ENCODE measurements around the gene CCL5. TPM values are rescaled to one million over a fixed set of nuclear protein-coding genes. Genes with fewer than 3 reads are reported as not detected.

CCL5 gene
- total RNA-seq, result 0.47 TPM

DNA sequence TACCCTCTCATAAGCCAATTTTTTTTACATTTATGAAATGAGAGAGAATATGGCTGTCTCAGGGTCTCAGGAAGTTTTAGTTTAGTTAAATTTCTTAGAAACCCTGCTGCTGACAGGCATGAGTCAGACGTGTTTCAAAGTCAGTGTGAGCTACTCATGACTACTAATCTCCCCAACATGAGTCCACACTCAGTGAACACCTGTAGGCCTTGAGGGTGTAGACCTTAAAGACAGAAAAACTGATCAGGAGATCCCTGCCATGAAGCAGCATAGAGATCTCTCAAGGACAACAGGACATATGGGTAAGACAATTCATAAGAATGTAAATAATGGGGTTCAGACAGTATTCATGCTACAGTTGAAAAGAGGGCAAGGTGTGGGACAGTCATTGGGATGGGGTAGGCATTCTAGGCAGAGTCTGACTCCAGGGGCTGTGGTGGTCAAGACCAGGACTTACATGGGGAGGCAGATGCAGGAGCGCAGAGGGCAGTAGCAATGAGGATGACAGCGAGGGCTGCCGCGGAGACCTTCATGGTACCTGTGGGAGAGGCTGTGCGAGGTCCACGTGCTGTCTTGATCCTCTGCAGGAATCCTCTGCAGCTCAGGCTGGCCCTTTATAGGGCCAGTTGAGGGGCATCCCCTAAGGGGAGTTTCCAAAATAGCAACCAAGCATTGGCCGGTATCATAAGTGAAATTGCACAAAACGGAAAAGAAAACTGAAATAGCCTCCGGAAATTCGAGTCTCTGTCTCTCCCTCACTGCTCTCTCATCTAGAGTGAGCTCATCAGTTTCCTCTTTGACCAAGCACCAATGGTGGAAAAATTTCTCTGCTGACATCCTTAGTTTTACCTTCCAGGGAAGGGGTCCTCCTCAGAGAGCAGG, at the start of gene CCL5:
CCL5 (minus strand) TSS at position 588 of the 882 bp plus-strand sequence.
- DNase-seq, result no peak

DNA sequence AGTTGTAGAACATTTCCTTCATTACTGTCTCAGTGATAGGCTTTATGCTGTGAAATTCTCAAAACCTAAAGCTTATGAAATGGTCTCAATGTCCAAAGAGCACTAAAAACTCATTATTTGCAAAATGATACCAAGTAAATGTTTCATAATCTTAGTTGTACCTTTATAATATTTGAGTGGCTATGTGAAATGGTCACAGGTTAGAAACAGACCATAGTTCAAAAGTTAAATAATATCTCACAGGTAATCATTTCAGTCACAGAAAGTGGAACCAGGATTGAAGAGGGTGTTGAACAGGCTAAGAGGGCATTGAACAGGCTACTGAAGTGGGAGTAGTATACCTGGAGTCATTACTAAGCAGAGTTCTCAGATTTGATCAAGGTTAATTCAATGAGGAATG, 47.6 kb upstream of the CCL5 start:
- DNase-seq, result no peak

DNA sequence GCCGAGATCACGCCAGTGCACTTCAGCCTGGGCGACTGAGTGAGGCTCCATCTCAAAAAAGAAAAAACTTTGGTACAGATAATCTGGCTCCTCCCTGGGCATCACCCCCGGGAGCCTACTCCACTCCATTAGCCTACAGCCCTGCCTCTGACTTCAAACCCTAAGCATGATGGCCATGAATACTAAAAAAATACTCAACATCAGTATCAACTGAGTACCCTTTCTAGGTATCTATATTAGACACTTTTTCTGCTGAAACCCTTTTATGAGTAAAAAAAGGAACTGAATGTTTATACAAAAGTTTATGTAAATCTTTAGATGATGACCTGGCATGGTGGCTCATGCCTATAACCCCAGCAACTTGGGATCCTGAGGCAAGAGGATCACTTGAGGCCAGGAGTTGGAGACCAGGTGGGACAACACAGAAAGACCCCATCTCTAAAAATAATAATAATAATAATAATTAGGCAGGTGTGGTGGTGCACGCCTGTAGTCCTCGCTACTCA, 43.5 kb upstream of the CCL5 start:
- DNase-seq, result no peak

DNA sequence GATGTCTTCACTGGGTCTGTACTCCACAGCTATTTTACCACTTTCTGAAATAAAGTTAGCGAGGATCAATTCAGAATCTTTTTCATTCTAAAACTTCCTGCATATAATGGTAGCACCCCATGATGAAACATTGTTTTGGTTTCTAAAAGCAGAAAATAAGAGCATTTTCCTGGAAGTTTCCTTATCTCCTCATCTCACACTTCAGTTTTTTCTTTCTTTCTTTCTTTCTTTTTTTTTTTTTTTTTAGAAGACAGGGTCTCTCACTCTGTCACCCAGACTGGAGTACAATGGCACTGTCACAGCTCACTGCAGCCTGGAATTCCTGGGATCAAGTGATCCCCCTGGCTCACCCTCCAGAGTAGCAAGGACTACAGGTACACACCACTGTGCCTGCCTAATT, 40.1 kb upstream of the CCL5 start:
- DNase-seq, result no peak

DNA sequence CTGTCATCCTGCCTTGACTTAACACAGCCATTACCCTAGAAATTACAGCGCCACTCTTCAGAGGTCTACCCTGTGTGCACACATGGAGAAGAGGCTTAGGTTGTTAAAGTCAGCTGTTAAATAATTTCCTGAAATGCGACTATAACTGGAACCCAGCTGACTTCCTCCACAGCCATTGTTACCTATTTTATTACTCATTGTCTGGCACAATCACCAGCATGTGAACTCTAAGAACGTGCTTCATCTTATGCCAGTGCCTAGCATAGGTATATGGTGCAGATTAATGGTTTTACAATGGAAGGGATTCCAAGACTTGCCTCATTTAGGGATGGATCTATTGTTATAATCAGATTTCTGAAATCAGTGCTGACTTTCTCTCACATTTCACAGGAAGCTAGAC, 38.5 kb upstream of the CCL5 start:
- DNase-seq, result no peak

DNA sequence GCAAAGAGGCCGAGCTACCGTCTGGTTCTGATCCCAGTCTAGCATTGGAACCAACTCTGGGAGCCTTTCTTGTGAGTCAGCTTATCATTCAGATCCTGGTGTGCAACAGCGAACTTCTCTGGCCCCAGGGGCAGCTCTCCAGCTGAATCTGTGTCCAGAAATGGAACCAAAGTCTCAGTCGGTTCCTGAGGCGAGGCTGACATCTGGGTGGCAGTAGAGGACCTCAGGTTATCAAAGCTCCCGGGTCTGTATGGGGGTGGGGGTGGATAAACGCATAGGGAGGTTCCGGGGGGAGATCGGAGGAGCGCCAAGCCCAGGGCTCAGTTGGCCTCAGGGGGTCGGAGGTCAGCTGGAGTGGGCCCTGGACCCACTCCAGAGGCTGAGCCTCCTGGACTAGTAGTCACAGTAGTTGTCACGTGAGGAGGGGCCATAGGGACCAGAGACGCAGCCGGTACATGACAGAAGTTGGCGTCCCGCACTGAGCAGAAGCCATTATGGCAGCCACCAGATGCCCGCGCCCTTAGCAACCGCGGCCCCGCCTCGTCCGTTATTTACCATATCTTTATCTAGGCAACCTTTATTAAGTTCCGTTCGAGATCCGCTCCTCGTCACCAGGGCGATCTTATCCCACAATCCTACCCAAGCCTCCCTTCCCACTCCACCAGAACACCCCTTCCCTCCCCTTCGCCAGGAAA, 37.5 kb upstream of the CCL5 start:
- no peak for DNase-seq

DNA sequence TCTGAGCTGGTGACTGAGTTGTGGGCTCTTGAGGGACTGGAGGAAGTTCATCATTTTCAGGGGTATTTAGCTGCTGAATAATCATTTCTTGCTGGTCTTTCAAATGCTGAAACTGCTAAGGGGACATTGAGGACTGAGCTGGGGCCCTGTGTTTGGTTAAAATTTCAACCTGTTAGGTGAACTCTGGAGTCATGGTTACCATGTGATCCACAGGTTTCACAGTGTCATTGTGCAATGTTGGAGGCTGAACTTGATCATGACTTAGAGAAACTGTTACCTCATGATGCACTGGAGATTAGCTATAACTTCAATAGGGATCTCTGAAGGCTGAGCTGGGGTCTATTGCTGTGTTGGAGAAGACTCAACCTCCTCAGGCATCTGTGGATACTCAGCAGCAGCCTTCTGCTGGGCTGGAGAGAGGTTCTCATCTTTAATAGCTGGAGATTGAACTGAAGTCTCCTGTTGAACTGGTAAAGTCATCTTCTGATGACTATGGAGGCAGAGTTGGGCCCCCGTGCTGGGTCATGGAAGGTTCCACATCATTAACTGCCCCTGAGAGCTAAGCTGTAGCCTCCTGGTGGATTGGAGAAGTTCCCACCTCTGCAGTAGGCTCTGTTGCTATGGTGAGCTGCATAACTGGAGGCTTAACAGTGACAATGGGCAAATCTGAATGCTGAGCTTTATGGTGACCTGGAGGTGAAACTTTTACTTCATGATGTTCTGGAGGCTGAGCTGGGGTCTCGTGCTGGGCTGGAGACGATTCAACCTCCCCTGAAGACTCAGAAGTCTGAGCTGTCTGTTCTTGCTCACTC, 35.2 kb upstream of the CCL5 start:
- DNase-seq, result no peak

DNA sequence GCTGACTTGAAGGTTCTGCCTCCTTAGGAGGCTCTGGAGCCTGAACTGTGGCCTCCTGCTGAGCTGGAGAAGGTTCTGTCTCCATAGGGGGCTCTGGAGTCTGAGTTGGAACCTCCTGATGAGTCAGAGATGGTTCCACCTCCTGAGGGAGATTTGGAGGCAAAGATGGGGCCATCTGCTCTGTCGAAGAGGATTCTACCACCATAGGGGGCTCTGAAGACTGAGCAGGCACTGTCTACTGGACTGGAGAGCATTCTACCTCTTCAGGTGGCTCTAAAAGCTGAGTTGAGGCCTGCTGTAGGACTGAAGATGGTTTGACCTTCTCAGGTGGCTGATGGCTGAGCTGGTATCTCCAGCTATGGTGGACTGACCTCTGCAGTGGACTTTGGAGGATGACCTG, 34.2 kb upstream of the CCL5 start:
- no peak for DNase-seq

DNA sequence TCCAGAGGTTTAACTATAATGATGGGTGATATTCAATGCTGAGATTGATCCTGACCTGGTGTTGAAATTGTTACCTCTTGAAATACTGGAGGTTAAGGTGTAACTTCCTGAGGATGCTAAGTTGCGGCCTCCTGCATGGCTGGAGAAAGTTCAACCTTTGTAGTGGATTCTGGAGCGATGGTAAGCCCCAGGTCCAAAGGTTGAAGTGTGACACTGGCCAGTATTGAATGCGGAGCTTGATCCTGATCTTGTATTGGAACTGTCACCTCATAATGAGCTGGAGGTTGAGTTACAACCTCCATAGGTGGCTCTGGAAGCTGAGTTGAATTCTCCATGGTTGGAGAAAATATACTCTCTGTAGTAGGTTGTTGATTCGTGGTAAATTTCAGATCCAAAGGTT, 33.4 kb upstream of the CCL5 start:
- no peak for DNase-seq

DNA sequence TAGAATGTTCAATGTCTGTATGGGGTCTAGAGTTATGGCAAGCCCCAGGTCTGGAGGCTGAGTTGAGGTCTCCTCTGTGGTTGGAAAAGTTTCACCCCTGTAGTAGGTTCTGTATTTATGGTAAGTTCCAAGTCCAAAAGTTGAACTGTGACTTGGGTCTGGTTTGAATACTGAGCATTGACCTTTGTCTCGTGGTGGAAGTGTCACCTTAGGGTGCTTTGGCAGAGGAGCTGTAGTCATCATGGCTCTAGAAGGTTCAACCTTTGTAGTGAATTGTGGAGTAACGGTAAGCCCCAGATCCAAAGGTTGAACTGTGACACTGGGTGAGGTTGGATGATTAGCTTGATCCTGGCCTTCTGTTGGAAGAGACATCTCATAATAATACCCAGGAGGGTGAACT, 32.8 kb upstream of the CCL5 start:
- DNase-seq, result no peak

DNA sequence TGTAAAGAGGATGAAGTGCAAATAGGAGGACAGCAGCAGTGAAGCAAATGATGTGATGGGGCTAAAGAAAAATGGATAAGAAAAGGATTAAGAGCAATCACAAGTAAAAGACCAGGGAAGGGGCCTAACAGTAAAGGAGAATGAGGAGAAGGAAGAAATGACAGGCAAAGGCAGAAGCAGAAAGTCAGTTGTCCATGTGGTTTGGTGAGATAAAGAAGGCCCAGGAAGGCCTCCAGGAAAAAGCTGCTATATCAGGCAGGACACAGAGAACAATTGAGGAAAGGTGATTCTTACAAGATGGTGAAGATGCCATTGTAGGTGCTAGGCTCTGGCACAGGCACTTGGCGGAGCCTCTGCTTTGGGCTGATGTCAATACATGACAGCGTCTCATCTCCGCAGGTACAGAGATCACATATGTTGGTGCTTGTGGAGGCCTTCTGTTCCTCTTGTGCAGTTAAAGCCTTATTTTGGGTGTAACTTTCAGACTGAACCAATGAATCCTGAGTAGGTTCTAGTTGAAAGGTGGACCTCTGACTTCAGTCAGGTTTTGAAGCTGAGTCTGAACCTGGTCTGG, 32.3 kb upstream of the CCL5 start:
- no peak for DNase-seq

DNA sequence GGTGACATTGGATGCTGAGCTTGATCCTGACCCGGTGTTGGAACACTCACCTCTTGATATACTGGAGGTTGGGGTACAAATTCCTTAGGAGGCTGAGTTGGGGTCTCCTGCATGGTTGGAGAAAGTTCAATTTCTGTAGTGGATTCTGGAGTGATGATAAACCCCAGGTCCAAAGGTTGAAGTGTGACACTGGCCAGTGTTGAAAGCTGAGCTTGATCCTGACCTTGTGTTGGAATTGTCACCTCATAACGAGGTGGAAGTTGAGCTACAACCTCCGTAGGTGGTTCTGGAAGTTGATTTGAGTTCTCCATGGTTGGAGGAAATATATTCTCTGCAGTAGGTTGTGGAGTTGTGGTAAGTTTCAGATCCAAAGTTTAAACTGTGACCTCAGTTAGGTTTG, 29.2 kb upstream of the CCL5 start:
- DNase-seq, result no peak

DNA sequence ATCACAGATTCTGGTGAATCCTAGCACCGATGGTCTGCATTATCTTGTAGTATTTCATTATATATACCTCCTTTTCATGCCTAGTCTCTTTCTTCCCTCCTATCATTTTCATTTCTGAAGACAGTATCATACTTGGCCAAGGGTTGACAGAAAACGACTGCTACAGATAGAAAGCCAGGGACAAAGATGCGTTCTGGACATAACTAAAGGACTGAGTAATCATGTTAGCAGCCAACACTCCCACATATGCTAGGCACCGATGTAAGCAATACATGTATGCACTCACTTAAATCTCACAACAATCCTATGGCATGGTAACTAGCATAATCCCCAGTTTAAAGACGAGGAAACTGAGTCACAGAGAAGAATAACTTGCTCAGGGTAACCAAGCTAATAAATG, 27.5 kb upstream of the CCL5 start:
- no peak for DNase-seq

DNA sequence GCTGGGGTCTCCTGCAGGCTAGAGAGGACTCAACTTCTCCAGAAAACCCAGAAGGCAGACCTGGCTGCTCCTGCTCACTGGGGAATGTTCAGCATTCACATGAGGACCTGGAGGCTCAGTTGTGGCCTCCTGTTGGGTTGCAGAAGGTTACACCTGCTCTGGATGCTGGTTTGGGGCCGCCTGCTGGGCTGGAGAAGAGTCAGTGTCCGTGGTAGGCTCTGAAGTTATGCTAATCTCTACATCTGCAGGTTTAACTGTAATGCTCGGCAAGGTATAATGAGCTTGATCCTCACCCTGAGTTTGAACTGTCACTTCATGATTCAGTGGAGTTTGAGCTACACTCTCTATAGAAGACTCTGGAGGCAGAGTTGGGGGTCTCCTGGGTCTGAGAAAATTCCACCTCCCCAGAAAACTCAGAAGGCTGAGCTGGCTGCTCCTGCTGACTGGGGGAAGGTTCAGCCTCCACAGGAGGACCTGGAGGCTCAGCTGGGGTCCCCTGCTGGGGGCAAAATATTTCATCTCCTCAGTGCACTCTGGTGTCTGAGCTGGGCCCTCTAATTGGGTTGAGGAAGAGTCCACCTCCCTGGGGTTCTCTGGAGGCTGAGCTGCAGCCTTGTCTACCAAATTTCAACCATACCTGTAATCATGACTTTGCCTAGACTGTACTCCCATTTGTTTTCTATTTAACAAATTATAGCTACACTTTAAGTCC, 26.9 kb upstream of the CCL5 start:
- no peak for DNase-seq

DNA sequence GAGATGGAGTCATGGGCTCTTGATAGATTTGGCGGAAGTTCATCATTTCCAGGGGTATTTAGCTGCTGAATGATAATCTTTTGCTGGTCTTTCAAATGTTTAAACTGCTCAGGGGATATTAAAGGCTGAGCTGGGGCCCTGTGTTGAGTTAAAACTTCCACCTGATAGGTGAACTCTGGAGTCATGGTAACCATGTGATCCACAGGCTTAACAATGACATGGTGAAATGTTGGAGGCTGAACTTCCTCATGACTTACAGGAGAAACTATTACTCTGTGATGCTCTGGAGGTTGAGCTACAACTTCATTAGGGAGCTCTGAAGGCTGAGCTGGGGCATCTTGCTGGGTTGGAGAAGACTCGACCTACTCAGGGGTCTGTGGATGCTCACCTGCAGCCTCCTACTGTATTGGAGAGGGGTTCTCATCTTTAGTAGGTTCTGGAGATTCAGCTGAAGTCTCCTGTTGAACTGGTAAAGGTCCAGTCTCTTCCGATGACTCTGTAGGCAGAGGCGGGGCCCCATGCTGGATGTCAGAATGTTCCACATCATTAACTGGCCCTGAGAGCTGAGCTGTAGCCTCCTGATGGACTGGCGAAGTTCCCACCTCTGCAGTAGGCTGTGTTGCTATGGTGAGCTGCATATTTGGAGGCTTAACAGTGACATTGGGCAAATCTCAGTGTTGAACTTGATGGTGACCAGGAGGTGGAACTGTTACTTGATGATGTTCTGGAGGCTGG, 26.2 kb upstream of the CCL5 start:
- no peak for DNase-seq

DNA sequence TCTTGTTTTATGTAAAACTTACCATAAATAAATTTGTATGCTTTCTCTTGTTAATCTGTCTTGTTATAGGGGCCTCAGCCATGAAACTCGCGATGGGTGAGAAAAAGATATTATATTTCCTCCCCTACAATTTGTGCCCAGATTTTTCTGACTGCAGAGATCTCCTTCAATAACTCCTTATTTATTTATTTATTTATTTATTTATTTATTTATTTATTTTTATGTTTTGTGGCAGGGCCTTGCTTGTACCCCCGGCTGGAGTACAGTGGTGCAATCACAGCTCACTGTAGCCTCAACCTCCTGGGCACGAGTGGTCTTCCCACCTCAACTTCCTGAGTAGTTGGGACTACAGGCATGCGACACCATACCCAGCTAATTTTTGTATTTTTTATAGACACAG, 23.3 kb upstream of the CCL5 start:
- no peak for DNase-seq

DNA sequence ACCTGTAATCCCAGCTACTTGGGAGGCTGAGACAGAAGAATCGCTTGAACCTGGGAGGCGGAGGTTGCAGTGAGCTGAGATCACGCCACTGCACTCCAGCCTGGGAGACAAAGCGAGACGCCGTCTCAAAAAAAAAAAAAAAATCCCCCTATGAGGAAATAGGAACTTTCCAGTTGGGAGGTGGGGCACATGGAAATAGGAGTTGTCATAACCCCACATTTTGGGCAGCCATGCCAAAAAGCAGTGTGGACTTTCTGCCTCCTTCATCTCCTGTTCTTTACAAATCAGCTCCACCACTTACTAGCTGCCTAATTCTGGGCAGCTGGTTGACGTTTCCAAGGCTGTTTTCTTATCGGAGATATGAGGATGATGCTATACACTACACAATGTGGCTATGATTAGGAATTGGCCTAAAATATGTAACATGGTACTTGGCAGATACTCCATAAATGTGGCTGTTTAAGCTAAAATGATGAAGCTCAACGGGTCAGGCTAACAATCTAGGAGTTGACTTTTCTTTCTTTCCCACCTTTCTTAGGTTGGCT, 21.5 kb upstream of the CCL5 start:
- no peak for DNase-seq

DNA sequence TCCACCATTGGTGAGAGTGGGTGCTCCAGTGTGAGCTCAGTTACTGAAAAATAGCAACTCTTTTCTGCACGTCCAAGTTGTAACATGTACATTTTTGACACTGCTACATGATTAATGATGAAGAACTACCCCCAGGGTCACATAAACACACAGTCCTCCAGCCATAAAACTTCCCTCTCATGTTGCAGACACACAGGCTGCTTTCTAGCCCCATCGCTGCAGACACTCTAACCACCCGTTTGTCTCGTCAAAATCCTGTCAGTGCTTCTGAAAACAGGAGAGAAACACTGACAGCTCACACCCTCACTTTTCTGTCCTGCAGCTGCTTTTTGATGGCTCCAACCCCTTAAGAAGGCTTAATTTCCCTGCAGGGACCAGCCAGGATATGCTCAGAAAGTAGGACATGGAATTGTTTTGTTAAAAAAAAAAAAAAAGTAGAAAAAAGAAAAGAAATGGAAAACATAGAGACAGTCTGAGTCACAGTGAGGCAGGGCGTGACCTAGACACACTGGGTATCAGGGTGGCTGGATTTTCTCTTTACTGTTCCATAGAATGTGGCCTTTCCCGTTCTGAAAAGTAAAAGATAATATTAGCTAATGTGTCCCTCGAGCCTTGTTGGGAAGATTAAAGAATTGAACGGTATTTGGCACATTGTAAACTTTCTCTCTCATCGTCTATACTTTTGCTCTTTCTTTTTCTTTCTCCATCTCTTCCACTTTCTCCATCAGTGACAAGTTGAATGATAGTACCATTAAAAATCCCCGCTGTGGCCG, 20.7 kb upstream of the CCL5 start:
- no peak for DNase-seq

DNA sequence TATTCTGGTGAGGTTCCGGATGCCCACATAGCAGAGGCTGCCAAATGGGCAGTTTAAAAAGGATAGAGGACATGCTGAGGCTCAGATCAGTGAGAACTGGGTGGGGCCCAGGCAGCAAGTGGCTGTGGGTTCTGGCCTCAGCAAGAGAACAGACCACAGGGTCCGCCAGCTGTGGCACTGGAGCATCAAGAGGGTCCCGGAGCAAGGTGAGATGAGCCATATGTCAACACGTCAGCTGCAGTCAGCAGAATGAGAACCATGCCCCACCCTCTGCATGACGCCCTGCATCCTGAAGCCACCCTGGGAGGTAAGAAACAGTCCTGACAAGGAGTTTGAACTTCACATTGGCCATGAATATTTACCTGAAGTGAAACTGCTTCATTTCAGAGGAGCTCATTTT, 20.1 kb upstream of the CCL5 start:
- no peak for DNase-seq

Data from occipital lobe (tissue), 2 donors.